KBM-7 (cell line): ENCODE data around the gene IPO11.
"Not testable (repeated sequence)": the region's sequence is repeated elsewhere in the genome, so short reads cannot be mapped to it uniquely, and the experiment has no call there.

Experiments used
- DNase-seq: peaks from one replicate; pipeline ENCODE4 v3.0.0-alpha.2; 2015
- in situ Hi-C: fragments of 300-500 bp; cut with MboI; formaldehyde crosslinking; loops from 2 replicates; pipeline ENCODE4 v1.14.3; 2020; ENCODE audit warnings: low sequenced_read_pairs, low pct_unique_long_range_greater_than_20kb, mixed read lengths

The IPO11 gene

DNA sequence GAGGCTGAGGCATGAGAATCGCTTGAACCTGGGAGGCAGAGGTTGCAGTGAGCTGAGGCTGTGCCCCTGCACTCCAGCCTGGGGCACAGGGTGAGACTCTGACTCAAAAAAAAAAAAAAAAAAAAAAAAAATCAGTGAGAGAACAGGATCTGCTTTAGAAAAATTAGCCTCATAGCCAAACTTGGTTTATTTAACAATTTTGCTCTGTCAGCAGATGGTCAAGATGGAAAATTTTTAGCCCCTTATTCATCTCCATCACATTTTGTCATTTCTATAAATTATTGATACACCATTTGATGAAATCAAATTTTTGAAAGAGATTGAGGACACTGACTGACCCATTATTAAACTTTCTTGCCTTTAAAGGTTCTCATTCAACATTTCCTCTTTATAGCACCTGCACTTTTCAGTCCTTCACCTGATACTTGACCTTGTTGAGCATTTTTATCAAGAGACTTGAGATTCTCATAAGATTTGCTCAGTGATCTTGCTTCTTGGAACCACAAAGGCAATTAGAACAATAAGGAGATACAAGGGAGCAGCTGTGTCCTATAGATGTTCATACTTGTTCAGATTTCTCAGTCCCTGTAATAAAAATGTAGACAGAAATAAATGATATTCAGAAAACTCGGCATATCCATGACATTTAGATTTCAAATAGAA is 204.2 kb downstream of the IPO11 start:
- in situ Hi-C loops, result no loop called here
- no peak for DNase-seq

DNA sequence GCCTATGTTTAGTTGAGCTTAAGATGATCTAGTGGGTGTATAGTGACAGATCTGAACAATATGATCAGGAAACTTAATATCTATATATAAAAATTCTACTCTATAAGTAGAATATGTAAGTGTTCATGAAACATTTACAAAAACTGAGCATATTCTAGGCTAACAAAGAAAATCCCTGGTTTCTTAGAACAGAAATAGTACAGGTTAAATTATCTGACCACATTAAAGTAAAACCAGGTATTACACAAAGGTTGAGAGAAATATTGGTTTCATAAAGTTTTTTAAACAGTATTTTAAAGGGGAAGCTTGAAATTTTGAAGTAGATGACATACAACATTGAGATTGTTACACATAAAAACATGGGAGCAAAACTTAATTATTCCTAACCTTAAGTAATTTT is 205.4 kb downstream of the IPO11 start:
- no peak for DNase-seq
- in situ Hi-C loops, result no loop called here

- in situ Hi-C loops, result no loop called here
These were observed 208.2 kb downstream of the IPO11 start for GRCh38 chr5:62620761-62621160.

GRCh38 chr5:62621280-62621679 is 208.7 kb downstream of the IPO11 start:
- in situ Hi-C loops, result no loop called here
- no peak for DNase-seq

More at GRCh38 chr5:62620761-62621160, 208.2 kb downstream of the IPO11 start:
- DNase-seq, result no peak

- no peak for DNase-seq
These were observed 210.7 kb downstream of the IPO11 start for GRCh38 chr5:62623271-62623670.

GRCh38 chr5:62624436-62624835 is 211.9 kb downstream of the IPO11 start:
- in situ Hi-C loops, DNase-seq: not testable (repeated sequence)

More at GRCh38 chr5:62623271-62623670, 210.7 kb downstream of the IPO11 start:
- in situ Hi-C loops, result no loop called here

GRCh38 chr5:62626534-62626933 is 214.0 kb downstream of the IPO11 start:
- DNase-seq, result no peak
- in situ Hi-C loops, result no loop called here

- in situ Hi-C loops, result no loop called here
- no peak for DNase-seq
These were observed 214.6 kb downstream of the IPO11 start for GRCh38 chr5:62627121-62627520.

GRCh38 chr5:62627901-62628300 is 215.3 kb downstream of the IPO11 start:
- no peak for DNase-seq
- in situ Hi-C loops, result no loop called here

DNA sequence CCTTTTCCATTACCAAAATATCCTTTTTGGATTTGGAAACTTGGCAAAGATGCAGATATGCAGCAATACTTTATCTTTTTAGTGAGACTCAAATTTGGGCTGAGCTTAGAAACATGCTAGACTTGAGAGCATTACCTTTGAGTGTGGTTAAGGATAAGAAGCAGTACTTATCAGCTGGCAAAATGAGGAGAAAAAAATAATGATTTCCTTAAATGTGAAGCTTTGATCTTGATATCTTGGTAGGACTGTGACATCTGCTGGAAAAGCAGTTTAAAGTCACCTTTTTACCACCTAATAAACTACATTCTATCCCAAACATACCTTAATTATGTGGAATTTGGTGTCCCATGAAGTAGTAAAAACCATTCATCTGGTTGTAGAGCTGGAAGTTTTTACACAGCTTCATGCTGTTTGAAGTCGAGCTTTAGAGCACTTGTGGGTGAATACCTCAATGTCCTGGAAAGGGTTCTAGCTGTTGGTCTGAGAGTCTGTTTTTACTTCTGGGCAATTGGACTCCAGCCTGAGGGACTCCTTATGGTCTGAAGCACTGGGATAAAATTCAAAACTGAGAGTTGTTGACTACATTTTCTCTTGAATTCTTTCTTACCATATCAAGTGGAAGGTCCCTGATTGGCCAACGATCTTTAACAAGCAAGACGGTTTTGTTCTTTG is 219.5 kb downstream of the IPO11 start:
- in situ Hi-C loops, result no loop called here
- peak; percentile 3 for DNase-seq

- DNase-seq, result no peak
- in situ Hi-C loops, result no loop called here
These were observed 220.7 kb downstream of the IPO11 start for GRCh38 chr5:62633243-62633642.

DNA sequence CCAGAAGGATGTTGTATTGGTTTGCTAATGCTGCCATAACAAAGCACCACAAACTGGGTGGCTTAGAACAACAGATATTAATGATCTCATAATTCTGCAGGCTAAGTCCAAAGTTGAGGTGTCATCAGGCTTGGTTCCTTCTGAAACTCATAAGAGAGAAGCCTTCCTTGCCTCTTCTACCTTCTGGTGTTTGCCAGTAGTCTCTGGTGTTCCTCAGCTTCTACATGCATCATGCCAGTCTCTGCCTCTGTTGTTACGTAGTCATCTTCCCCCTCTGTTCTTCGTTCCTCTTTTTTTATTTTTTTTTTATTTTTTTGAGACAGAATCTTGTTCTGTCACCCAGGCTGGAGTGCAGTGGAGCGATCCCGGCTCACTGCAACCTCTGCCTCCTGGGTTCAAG is 227.9 kb downstream of the IPO11 start:
- in situ Hi-C loops, result no loop called here
- DNase-seq, result peak; percentile 5

- no peak for DNase-seq
- in situ Hi-C loops, result no loop called here
These were observed 229.9 kb downstream of the IPO11 start for GRCh38 chr5:62642468-62642867.

- no peak for DNase-seq
- in situ Hi-C loops, result no loop called here
These were observed 231.2 kb downstream of the IPO11 start for GRCh38 chr5:62643556-62644451.

GRCh38 chr5:62645223-62645622 is 232.7 kb downstream of the IPO11 start:
- in situ Hi-C loops, result no loop called here
- no peak for DNase-seq

DNA sequence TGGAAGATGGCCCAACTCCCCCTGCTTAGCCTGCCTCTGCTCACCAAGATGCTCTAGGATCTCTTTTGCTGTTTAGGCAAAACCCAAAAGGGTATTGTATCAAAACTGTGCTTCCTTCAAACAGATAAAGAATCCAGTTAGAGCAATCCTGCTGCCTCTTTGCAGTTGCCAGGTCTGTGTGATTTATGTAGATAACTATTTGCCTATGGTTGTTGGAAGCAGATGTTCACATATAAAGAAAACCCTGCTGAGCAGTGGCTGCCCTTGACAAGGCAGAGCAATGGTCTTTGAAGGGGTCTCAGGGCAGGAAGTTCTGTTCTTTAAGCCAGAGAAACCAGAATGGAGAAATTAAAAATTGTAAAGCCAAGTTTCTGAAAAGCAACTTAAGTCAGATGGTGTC is 234.7 kb downstream of the IPO11 start:
- DNase-seq, result no peak
- in situ Hi-C loops, result no loop called here

- in situ Hi-C loops, result no loop called here
These were observed 236.5 kb downstream of the IPO11 start for GRCh38 chr5:62649025-62649424.

DNA sequence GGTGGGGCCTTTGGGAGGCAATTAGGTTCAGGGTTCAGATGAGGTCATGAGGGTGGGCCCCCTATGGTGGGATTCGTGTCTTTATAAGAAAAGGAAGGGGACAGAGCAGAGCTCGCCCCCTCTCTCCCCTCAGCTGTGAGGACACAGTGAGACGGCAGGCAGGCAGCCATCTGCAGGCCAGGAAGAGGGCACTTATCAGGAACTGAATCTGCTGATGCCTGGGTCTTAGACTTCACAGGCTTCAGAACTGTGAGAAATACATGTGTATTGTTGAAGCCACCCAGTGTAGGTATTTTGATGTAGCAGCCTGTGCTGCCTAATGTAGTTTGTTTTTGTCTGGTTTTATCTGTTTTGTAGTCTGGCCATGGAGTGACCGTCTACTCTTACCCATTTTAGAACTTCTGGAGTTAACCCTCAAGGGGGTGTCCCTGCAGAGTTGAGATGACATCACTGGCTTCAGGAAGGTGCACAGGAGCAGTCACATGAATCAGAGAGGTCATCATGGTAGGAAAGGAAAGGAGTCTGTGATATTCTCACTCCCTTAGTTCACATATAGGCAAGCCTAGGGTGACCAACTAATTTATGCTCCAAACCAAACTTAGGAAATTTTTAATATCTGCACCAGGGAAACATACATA is 237.0 kb downstream of the IPO11 start:
- in situ Hi-C loops, result no loop called here
- DNase-seq, result no peak

More at GRCh38 chr5:62649025-62649424, 236.5 kb downstream of the IPO11 start:
- DNase-seq, result no peak

GRCh38 chr5:62650197-62650596 is 237.6 kb downstream of the IPO11 start:
- in situ Hi-C loops, result no loop called here
- DNase-seq, result no peak
